D721Med (cell line): ENCODE data around the gene S100A13.
"Not testable (repeated sequence)": the region's sequence is repeated elsewhere in the genome, so short reads cannot be mapped to it uniquely, and the experiment has no call there.

Experiments used
- DNase-seq: peaks from one replicate; pipeline ENCODE4 v3.0.0; 2011; ENCODE audit warnings: low spot score; ENCODE audit not compliant: insufficient read length
- FAIRE-seq: peaks from 2 replicates; lab custom pipeline; 2011; peaks lifted over from hg19 to GRCh38; lab: Jason Lieb, UNC
- CTCF ChIP-seq: IDR thresholded peaks from 2 replicates; pipeline ENCODE4 v1.5.1; 2012; ENCODE audit warnings: mild to moderate bottlenecking, control low read depth; ENCODE audit not compliant: insufficient read depth; ENCODE audit errors: missing control alignments

The S100A13 gene

GRCh38 chr1:153587314-153587713 is 40.0 kb downstream of the S100A13 start:
- FAIRE-seq, result peak; percentile 21
- DNase-seq, result no peak
- TF ChIP-seq CTCF, result no peak

GRCh38 chr1:153586347-153586746 is 41.0 kb downstream of the S100A13 start:
- peak; percentile 67 for FAIRE-seq
- DNase-seq, result no peak
- TF ChIP-seq CTCF, result no peak

- no peak for TF ChIP-seq CTCF
- DNase-seq (no peak), FAIRE-seq (peak; percentile 89)
Observed at GRCh38 chr1:153585006-153585405, 42.3 kb downstream of the S100A13 start.

GRCh38 chr1:153583976-153584375 is 43.3 kb downstream of the S100A13 start:
- no peak for FAIRE-seq

GRCh38 chr1:153583514-153583913 is 43.8 kb downstream of the S100A13 start:
- FAIRE-seq, DNase-seq: not testable (repeated sequence)

More at GRCh38 chr1:153583976-153584375, 43.3 kb downstream of the S100A13 start:
- no peak for DNase-seq
- TF ChIP-seq CTCF, result no peak

- not testable (repeated sequence) for FAIRE-seq, DNase-seq
Observed at GRCh38 chr1:153582836-153583235, 44.5 kb downstream of the S100A13 start.

- DNase-seq (no peak), FAIRE-seq (no peak)
- TF ChIP-seq CTCF, result no peak
Observed at GRCh38 chr1:153578936-153579335, 48.4 kb downstream of the S100A13 start.

- FAIRE-seq, result peak; percentile 71
- DNase-seq, result no peak
- TF ChIP-seq CTCF, result no peak
Observed at GRCh38 chr1:153578490-153578889, 48.8 kb downstream of the S100A13 start.
